HG02852 (cell line): ENCODE data around the gene NPL.
A peak's percentile ranks its signal among the peaks of the same experiment; 100 is the strongest.

Experiments
- ATAC-seq: cut with Tn5 transposase; IDR thresholded peaks from one replicate; pipeline ENCODE4 v1.9.1; 2021; ENCODE audit warnings: mild to moderate bottlenecking, moderate library complexity; ENCODE audit not compliant: unreplicated experiment

The NPL gene

DNA sequence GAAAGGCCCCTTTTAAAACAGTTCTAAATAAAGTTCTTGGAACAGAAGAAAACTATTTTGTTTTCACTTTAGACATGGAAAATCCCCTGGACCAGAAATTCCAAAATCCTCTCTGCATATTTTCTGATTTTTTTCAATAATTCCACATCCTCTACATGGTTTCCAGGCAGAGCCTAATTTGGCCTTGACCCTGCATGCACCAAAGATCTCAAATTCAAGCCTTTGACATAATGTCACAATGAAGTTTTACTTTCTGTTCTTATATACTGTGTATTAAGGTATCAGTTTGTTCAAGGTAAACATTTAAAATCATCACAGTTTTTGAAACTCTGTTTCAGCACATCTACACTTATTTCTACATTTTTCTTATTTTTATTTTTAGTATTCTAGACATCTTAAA lies 12.2 kb upstream of the NPL start:
- no peak for ATAC-seq

DNA sequence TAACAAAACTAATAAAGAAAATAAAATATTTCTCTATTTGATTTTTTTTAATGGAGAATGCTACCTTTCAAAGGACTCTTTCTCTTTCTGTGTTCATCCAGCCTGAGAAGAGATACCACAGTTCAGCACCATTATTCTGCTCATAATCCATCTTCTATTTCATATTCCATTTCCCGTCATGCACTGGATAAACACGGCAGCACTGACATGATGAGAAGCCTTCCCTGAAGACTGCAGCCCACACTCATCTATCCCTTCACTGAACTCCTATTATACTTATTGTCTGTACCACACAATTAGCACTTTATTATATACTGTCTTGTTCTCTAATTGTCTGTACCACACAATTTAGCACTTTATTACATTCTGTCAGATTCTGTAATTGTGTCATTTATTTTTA lies 10.7 kb upstream of the NPL start:
- no peak for ATAC-seq

DNA sequence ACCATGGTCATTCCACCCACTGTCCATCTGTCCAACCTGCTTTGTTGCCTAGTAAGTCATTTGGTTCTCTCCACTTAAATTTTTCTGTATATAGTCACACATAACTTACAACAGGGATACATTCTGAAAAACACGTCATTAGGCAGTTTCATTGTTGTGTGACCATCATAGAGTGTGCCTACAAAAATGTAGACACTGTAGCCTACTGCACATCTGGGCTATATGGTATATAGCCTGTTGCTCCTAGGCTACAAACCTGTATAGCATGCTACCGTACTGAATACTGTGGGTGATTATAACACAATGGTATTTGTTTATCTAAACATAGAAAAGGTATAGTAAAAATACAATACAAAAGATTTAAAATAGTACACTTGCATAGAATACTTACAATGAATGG lies 10.0 kb upstream of the NPL start:
- no peak for ATAC-seq

DNA sequence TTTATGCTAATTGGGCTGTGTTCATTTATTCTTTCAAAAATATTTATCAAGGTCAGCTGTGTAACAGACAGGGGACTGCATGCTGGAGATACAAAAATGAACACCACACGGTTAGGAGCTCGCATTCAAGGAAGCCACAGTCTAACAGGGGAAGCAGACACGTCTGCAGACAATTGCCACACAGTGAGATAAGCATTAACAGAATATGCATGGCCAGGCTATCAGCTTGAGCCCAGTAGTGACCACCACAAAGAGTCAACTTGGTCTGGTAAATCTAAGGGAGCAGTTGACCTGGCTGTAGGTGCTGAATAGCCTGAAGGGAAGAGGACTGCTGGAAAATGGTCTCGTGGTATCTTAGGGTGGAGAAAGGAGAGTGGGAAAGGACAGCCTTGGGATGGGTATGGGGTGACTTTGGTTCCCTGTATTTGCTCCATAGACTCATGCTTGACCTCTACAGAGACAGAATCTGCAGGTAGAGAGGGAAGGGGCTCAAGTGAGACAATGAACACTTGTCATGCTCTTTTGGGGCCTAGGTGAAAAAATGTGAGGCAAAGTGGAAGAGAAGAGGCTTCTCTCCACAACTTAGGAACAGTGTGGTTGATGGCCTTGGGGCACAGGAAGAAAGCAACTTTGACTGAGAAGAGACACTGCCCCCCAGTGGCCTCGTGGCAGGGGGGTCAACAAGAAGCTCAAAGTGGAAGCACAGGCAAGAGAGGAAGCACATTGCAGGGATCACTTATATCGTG lies 7.6 kb upstream of the NPL start:
- ATAC-seq, result peak; percentile 59

DNA sequence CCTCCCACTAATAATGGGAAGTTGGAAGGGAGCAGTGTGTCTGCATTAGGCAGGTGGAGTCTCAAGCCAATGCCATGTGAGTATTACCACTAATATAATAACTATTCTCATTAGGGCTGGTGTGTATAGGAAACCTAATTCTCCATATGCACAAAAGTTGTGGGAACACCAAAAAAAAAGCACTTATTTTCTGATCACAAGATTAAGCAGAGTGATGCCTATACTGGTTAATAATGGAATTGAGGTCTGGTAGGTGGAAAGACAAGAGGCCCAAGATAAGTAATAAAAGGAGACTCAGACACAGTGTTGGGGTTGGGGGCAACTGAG lies 7.0 kb upstream of the NPL start:
- ATAC-seq, result no peak

DNA sequence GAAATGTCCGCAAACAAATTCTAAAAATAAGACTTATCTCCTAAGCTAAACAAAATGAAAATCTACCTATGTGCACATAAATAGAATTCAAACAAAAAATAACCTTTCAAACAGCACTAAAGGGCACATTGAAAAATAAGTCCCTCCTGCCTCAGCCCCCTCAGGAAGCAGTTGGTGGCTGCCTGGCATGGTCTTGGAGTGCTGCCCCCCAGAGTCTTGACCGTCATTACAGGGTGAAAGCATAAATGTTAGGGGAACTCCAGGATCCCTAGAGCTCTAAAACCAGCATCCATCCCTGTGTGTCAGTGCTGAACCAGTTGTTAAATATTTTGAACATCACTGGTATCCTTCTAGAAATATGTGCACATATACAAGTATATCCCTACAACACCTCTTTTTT lies 6.5 kb upstream of the NPL start:
- no peak for ATAC-seq

DNA sequence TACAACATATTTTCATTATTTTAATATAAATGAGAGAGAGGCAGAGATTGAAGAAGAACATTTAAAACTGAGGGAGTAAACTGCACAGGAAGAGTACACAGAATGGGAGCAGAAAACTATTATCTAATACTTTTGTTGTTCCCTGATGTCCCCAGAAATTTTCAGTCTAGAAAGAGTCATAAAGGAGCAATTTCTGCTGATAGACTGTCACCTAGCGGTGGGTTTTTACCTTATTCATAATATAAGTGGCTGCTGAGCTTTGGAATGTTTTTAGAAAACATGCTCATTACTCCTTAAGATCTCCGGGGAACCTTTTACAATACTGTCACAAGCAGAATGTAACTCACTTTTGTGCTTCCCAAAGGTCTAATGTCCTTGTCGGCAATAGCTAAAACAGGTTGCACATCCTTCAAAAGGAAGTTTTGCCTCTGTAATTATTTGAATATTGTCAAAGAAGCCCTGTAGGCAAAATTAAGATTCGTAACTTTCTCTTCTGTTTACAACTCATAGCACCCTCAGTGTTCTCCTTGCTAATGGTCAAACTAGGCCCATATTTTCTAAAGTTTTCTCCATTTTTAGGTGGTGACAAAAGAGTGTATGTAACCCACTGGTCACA lies 4.9 kb upstream of the NPL start:
- no peak for ATAC-seq

DNA sequence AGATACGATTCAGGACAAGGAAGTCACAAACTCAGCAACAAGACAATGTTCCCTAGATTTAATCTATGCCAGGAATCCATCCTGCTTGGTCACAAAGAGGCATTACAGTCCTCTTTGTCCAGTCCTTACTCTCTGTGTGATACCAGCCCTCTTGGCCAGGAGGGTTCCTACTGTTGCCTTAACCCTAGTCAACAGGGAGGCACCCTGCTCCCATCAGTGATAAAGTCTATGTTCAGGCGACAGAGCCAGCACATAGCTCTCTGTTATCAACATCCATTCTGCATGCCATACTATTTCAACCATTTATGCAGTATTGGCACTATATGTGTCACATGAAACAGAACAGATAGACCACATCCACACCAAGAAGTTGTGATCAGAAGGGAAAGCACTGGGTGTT lies 4.4 kb upstream of the NPL start:
- no peak for ATAC-seq

DNA sequence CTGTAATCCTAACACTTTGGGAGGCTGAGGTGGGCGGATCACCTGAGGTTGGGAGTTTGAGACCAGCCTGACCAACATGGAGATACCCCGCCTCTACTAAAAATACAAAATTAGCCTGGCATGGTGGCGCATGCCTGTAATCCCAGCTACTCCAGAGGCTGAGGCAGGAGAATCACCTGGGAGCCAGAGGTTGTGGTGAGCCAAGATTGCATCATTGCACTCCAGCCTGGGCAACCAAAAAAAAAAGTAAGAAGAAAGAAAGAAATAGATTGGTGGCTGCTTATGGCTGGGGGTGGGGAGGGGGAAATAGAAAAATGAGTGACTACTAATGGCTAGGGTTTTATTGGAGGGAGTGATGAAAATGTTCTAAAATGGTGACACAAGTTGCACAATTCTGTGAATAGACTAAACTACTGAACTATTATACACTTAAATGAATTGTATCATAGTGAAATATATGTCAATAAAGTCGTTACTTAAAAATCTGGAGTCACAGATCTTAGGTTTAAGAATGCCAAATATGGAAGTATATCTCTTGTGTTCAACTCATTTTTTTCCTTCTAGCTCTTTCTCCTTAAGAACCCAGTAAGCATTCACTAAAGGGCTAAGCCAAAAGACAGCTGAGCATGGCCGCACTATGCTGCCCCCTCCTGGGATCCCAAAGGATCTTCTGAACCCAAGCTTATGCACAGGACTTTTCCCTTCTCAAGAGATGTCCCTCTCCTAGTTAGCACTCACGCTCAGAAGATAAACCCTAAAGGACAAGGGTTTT lies 3.2 kb upstream of the NPL start:
- no peak for ATAC-seq

DNA sequence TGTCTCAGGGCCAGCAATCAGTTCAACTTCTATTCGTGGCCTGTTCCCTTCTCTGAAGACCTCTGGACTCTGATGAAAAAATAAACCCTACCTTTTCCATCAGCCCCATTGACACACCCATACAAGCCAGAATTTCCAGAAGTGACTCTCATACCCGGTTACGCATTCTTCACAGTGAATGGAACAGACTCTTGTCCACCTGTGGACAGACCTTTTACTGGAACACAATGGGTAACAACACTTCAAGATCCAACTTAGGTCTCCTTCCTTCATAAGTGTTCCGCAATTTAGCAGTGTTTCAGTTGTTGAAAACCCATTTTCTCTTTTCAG lies 2.6 kb upstream of the NPL start:
- no peak for ATAC-seq

DNA sequence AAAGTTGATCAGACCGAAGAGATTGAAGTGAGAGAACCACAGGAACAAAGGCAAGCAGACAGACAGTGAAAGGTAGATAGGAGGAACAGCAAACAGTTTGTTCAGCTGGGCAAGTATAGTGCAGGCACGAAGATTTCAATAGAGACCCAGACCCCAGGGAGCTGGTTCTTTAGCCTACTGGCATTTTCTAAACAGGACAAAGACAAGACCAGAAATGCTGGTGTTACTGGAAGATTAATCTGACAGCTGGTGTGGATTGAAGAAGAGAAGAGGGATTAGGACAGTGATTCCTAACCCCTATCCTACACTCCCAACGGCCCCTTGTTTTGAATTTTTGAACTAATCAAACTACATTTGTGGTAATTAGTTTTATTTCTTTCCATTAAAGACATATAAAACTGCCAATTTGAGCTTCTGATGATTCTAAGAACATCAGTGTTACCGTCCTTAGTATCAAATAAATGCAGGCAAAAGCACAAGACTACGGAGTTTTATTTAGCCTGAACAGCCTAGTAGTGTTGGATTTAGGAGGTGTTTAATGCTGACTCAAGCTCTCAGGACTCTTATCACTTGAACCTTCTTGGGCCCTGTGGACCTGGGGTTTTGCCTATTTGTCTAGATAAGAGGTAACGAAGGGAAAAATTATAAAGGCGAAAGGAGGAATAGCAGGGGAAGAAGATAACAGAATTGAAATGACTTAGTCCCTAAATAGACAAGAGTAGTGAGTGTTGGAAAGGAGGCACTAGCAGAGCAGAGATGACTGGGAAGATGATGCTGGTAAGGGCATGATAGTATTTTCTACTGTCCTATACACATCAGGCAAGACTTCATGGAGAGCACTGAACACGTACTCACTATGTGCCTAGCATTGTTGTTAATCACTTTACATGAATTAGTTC lies 2.0 kb downstream of the NPL start:
- no peak for ATAC-seq

DNA sequence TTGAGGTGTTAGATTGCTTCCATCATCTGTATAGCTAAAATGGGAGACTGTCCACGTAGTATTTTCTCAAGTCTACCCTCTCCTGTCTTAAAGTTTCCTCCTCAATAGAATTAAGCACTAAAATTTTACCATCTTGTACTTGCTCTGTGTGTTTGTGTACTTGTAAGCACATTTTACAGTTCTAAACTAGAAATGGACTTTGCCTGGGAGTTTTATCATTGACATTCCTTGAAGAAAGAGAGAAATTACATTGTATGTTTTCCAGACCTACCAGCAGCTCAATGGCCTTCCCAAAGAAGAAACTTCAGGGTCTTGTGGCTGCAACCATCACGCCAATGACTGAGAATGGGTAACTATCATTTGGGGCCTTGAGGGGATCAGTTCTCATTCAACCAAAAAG lies 4.5 kb downstream of the NPL start:
- ATAC-seq, result no peak

DNA sequence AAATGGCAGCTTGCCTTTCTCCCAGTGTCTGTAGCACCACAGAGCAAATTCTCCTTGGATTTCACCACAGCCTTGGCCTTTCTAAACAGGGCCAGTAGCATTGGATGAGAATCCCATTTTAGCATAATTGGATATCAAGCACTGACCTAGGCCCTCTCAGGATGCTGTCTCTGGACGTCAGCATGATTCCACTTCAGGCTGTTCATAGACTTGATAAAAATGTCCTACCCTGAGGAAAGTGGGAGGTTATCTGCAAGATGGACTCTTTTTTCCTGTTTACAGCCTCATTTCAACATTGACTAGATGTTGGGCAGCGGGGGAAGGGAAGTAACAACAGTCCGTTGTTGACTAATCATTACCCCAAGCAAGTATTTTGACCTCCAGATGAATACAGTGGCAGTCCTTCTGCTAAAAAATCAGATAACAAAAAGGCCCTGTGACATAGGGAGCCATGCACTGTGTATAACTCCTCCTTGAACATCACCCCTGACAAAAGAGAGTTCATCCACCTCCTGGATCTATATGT lies 5.2 kb downstream of the NPL start:
- no peak for ATAC-seq

DNA sequence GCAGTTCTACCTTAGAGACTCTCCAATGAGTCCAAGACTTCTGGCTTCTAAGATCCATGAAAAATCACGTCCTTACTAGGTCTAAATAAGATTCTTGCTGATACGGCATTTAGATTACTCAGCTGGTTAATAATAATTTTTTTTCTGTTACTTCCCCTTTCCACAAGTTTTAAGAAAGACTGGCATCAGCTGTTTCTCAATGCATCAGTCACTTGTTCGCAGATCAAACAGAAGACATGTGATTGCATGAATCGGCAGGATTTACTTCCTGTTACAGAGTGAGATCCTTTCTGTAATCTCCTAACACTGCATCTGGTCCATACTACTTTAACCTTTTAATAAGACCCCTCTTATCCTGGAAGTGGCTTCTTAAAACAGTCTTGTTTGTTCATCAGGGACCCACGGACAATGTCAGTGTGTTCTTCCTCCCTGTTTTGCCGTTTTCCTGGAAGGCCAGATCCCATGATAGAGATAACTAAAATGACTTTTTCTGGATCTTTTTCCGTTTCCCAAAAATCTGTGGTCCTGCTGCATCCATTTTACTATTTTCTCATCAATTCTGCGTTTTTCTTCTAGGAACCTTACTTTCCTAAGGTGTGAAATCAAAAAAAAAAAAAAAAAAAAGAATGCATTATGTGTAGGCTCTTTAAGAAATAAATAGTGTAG lies 6.1 kb downstream of the NPL start:
- ATAC-seq, result no peak

DNA sequence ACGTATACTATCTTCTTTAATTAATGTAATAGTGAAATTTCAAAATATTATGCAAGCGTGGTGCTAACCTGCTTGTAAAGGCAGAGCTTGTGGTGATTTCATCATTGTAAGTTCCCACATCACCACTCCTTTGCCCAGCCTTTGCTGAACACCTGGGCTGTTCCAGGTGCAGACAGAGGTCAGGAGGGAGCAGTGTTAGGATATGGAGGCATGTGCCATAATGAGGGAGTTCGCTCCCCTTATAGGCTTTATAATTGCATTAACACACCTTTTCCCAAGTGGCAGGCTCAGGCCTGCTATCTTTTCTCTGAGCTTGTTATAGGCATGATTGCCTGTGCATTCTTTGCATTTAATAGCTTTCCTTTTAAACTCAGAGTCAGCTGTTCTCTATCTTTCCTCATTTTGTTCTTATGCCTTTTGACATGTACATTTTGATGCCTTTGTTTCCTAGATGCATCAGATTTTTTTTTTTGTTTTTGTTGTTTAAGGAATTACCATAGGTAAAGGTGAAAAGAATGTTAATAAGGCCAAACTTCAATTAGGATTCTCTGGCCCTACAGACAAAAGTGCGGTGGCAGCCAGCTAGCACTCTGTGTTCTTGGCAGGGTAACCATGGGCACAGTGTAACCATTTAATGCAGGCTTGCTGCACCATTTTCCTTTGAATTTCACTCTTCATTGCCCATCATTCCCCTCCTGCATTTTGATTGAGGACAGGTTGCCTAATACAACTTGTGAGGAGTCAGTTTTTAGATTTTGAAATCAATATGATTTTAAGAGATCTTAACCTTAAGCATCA lies 12.6 kb downstream of the NPL start:
- ATAC-seq, result no peak

DNA sequence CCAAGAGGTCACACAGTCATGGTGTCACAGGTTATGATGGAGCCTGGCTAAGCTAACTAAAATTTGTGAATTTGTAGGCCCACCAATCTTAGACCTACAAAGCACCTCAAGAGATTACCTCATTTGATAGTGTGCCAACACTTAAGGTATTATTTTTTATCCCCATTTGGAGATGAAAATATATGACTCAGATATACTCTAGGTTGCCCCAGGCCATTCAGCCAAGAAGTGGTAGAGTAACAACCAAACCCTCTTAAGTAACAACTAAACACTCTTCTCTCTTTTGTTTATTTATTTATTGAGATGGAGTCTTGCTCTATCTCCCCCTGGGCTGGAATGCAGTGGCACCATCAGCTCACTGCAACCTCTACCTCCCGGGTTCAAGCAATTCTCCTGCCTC lies 14.3 kb downstream of the NPL start:
- ATAC-seq, result no peak

DNA sequence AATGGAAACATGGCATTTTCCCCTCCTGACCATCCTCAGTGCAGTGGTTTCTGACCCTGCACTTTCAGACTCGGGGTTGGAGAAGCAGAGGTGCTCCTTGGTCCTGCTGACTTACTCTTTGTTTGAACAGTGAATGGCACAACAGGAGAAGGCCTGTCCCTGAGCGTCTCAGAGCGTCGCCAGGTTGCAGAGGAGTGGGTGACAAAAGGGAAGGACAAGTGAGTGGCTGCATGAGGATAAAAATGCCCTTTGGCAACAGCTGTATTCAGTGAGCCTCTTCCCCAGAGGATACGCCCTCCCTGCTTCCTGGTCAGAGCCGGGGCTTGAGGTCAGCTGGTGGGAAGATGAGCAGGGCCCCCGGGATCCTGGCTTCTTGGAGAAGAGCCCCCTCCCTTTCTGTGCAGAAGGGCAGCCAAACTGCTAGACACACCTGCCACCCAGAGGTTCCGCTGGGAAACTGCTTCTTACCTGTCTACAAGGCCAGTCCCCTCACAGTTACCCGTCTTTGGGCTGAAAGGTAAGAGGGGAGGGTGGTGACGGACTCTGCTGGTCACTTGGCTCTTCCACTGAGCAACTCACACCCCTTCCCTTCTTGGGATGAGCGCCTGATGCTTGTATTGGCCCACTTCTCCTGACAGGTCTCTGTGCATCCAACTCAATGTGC lies 16.6 kb downstream of the NPL start:
- ATAC-seq, result no peak

DNA sequence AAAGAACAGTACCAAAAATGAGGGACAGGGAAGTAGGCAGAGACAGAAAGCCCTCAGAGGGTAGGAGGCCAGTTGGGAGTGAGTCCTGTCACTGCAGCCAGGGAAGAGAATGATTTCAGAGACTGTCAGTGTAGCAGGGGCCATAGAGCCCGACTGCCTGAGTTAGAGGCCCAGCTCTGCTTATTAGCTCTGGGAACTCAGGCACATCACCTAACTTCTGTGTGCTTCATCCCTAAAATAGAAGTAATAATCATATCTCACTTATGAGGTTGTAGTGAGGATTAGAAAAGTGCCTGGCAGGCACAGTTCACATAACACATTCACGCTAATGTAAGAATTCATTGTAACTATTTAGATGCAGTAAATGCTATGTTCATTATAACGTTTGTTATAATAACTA lies 18.3 kb downstream of the NPL start:
- no peak for ATAC-seq

DNA sequence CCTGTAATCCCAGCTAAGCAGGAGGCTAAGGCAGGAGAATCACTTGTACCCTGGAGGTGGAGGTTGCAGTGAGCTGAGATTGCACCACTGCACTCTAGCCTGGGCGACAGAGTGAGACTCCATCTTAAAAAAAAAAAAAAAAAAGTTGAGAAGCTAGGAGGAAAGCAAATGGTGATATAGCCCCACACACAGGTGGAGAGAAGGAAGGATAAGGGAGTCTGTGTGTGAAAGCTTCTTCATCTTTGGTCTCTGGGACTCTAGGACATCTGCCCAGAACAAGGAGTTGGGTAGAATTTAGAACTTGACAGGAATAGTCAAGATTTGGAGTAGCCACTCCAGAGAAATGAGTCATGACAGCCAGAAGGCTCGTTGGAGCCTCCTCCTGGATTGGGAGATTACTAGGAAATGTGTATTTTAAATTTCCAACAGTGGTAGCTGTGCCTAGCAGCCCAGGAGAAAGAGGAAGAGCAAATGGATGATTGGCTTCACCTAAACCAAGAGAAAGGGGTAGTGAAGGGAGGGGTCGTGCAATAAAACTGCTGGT lies 19.9 kb downstream of the NPL start:
- ATAC-seq, result no peak
